GM21528 (cell line): ENCODE measurements around the gene MAP2K5.

ENCODE experiments used
- ATAC-seq: cut with Tn5 transposase; IDR thresholded peaks from one replicate; pipeline ENCODE4 v1.9.1; 2021; ENCODE audit warnings: mild to moderate bottlenecking, moderate library complexity; ENCODE audit not compliant: unreplicated experiment, low FRiP score

Gene MAP2K5

GRCh38 chr15:67845974-67846373 lies 303.5 kb downstream of the MAP2K5 start:
- no peak for ATAC-seq

DNA sequence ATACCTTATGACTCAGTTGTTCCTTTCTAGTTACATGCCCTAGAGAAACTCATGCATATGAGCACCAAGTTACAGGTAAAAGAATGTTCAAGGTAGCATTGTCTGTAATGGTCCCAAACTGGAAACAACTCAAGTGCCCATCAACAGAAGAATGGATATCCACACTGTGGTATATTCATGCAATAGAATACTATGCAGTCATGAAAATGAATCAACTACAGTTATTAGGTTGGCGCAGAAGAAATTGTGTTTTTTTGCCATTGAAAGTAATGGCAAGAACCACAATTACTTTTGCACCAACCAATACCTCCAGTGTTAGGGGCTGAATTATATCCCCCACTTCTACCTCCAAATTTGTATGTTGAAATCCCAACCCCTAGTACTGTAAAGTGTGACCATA lies 307.0 kb downstream of the MAP2K5 start:
- no peak for ATAC-seq

DNA sequence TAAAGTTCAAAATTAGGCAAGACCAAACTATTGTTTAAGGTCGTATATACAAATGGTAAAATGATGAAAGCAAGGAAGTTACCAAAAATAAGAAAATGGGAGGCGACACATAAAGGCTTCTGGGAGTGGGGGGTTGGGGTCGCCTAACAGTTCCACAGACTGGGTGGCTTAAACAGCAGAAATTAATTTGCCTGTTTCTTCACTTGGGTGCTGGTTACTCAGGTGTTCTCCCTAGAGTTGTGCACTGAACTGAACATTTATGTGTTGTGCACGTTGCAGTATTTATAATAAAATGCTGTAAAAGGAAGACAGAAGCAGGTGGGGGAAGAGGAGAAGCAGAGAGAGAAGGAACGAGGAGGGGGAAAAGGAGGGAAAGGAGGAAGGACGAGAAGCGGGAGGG lies 307.8 kb downstream of the MAP2K5 start:
- no peak for ATAC-seq

GRCh38 chr15:67850994-67851571 lies 308.6 kb downstream of the MAP2K5 start:
- ATAC-seq, result no peak

DNA sequence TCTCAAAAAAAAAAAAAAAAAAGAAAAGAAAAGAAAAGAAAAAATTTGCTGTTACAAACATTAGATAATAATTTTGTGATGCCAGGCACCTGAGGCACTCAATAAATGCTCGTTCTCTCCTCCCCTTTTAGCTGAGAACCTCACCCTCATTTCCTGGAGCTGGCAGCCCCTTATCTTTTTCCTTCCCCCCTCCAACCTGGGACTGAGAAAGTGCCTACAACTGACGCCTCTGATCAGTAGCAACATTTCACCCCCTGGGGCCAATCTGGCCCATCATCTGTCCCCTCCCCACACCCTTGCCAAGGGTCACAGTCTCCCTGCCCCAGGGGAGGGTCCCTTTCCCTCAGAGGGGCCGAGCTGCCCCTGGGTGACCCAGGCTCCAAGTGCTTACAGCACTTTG lies 309.9 kb downstream of the MAP2K5 start:
- ATAC-seq, result no peak

DNA sequence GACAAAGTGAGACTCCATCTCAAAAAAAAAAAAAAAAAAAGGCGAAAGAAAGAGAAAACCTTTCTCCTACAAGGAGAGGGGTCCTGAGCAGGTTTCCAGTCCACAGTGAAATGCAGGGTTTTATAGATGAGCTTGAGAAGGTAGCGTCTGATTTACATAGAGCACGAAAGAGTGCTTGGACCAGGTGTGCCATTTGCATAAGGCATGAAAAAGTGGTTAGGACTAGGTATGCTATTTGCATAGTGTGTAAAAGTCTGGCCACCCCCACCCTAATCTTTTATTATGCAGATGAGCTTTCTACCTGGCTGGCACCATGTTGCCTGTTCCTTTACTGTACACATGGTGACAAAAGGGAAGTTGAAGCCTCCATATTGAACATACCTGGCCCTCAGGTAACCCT lies 311.0 kb downstream of the MAP2K5 start:
- no peak for ATAC-seq

DNA sequence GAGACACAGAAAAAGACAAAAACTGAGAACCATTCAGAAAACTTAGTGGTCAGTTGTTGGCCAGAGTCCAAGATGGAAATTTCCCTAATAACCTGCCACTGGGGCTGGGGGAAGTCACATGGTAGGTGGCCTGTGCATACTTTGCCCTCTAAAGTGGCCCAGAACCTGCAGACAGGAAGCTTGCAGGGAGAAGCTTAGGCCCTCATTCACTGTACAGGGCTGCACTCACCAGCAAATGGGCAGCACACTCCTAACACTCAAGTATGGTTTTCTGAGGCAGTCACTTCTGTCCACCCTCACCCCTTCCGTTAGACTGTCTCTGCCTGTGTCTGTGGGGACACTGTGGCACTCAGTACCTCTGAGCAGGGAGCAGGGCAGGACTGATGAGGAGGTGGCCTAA lies 311.9 kb downstream of the MAP2K5 start:
- ATAC-seq, result no peak

GRCh38 chr15:67855842-67856241 lies 313.3 kb downstream of the MAP2K5 start:
- ATAC-seq, result no peak
